Right lobe of liver (tissue), 4 donors: ENCODE measurements around the gene CEP19.

Source experiments
- CTCF ChIP-seq, 4 donors: fragments of 200-600 bp in 3 of 4; fragments of 450-650 bp in 1 of 4; IDR thresholded peaks; one replicate each; pipeline versions ENCODE4 v1.5.1 to v1.8.0; 2016 to 2022; ENCODE audit warnings: antibody characterized with exemption in 4 of 4, mild to moderate bottlenecking in 2 of 4
- POLR2A ChIP-seq: fragments of 450-650 bp; IDR thresholded peaks from one replicate; pipeline ENCODE4 v1.6.1; 2017; ENCODE audit warnings: antibody characterized with exemption, mild to moderate bottlenecking
- donor health status: DM: no; HTN: no; CAD: no.
- donor health status: DM: no; HTN: no; CAD: no.
- donor health status: DM: no; HTN: yes; CAD: no.

GRCh38 chr3:196736670-196737374, 24.8 kb upstream of the CEP19 start:
- TF ChIP-seq CTCF (IDR thresholded peaks at IDR 0.05) (no peak), POLR2A (no peak)
